ENCODE measurements around the gene UPB1.

UPB1 gene

GRCh38 chr22:24494528-24495364, at the start of gene UPB1:
TSS of gene UPB1 (plus strand) at chr22:24495332. CDS start at chr22:24495404, 72 bp downstream.
- Mint-ChIP-seq H3K9me3 (no peaks in the 10 kb centered on the region), H3K4me1 (peaks cover 21% of the 10 kb centered on the region), H3K27me3 (ENCODE audit: low read depth) (peaks cover 67% of the 10 kb centered on the region), H3K4me3 (peak within 1 kb of the TSS in 1 of 3 experiments; percentile 54), H3K36me3 (ENCODE audit: low read depth) (no peaks in the 10 kb centered on the region), H3K27ac (no peak within 1 kb of the TSS)
- no peak for TF ChIP-seq CTCF (IDR thresholded peaks at IDR 0.05; ENCODE audit: unreplicated experiment in 3 of 3)

DNA sequence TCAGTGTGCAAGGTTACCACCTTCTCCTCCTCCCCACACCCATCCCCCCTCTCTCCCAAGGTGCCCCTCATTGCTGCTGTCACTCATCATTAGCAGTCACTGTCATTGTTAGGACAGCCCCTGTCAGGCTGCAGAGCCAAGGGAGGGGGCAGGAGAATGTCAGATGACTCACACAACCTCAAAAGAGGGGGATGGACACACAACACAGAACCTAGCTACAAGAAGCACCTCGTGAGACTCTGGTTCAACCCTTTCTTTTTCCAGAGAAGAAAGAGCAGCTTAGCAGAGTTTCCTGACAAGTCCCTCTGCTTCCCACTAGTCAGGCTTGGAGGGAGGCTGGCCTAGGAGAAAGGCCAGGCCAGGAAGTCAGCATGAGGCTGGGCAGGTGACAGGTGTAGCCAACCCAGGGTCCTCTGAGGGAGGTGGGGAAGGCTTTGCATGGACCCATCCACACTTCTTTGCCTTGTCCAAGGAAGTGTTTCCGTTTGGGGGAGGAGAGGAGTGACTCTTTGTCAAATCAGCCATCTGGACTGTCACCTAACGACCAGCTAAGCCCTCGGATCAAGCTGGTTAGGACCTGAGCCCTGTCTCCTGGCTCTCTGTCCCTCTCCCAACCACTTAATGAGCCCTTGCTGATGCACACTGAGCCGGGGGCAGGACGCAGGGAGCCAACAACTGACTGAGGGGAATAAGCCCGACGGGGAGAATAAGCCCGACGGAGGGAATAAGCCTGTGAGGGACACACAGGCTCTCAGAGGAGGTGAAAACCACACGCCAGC, 49.5 kb upstream of the UPB1 start:
- TF ChIP-seq CTCF (IDR thresholded peaks at IDR 0.05; ENCODE audit: unreplicated experiment in 3 of 3), result no peak
- Mint-ChIP-seq H3K27me3 (ENCODE audit: low read depth) (peaks cover 5% of the 10 kb centered on the region), H3K4me3 (no peak overlapping the region), H3K9me3 (peaks cover 3% of the 10 kb centered on the region), H3K36me3 (ENCODE audit: low read depth) (no peaks in the 10 kb centered on the region), H3K27ac (peak overlapping the region; percentile 54 to 90 (median 89)), H3K4me1 (peaks cover 32% of the 10 kb centered on the region)

GRCh38 chr22:24446260-24446611, 48.9 kb upstream of the UPB1 start:
- H3K4me1 Mint-ChIP-seq, result peaks cover 32% of the 10 kb centered on the region

DNA sequence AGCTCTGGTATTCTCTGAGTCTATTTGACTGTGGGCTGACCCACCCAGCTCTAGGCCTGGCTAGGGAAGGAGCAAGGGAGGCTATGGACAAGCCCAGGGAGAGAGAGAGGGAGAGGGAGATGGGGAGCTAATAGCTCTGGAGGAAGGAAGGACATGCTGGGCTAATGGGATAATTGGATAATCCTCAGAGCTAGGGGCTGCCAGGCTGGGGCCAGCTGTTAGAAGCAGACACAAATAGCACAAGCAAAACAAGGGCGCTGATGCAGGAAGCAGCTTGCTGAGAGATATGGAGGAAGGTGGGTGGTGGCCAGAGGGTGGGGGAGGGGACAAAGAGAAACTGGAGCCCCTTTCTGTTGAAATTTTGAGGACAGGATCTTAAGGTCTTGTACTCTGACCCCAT, 44.5 kb upstream of the UPB1 start:
- peak overlapping the region; percentile 55 to 89 (median 83) for H3K27ac Mint-ChIP-seq
- no peaks in the 10 kb centered on the region for H3K36me3 Mint-ChIP-seq (ENCODE audit: low read depth)
- TF ChIP-seq CTCF (IDR thresholded peaks at IDR 0.05; ENCODE audit: unreplicated experiment in 3 of 3), result no peak
- H3K27me3 Mint-ChIP-seq (ENCODE audit: low read depth), result no peaks in the 10 kb centered on the region
- H3K4me3 Mint-ChIP-seq, result peak overlapping the region in 1 of 3 experiments; percentile 11
- H3K9me3 Mint-ChIP-seq, result peaks cover 4% of the 10 kb centered on the region
- H3K4me1 Mint-ChIP-seq, result peaks cover 27% of the 10 kb centered on the region

More at GRCh38 chr22:24446260-24446611, 48.9 kb upstream of the UPB1 start:
- TF ChIP-seq CTCF (IDR thresholded peaks at IDR 0.05; ENCODE audit: unreplicated experiment in 3 of 3), result no peak
- no peaks in the 10 kb centered on the region for H3K36me3 Mint-ChIP-seq (ENCODE audit: low read depth)
- H3K27ac Mint-ChIP-seq, result peak overlapping the region in 2 of 3 experiments; percentile 40 to 51
- no peak overlapping the region for H3K4me3 Mint-ChIP-seq
- peaks cover 5% of the 10 kb centered on the region for H3K27me3 Mint-ChIP-seq (ENCODE audit: low read depth)
- peaks cover 4% of the 10 kb centered on the region for H3K9me3 Mint-ChIP-seq

DNA sequence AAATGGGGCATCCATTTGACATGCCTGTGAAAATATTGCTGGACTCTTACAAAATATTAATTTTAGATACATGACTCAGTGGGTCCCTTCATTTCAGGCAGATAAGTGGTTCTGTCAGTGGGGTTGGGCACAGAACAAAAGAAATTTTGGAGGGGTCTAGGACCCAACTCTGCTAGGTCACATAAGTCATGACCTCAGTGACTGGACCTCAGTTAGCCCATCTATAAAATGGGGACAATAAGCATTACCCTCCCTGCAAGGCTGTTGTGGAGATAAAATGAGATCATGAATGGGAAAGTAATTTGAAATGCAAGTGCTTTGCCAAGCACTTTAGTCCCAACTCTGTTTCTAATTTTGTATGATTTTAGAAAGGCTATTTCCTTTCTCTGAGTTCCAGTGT, 44.0 kb upstream of the UPB1 start:
- no peak overlapping the region for H3K4me3 Mint-ChIP-seq
- H3K9me3 Mint-ChIP-seq, result peaks cover 4% of the 10 kb centered on the region
- H3K36me3 Mint-ChIP-seq (ENCODE audit: low read depth), result no peaks in the 10 kb centered on the region
- TF ChIP-seq CTCF (IDR thresholded peaks at IDR 0.05; ENCODE audit: unreplicated experiment in 3 of 3), result no peak
- no peaks in the 10 kb centered on the region for H3K27me3 Mint-ChIP-seq (ENCODE audit: low read depth)
- peaks cover 29% of the 10 kb centered on the region for H3K4me1 Mint-ChIP-seq
- H3K27ac Mint-ChIP-seq, result no peak overlapping the region
